ENCODE data around the gene TMA7B. TPM values are rescaled to one million over a fixed set of nuclear protein-coding genes. Genes with fewer than 3 reads are reported as not detected.
A peak's percentile ranks its signal among the peaks of the same experiment; 100 is the strongest.
"Not testable (repeated sequence)": the region's sequence is repeated elsewhere in the genome, so short reads cannot be mapped to it uniquely, and the experiment has no call there.

Gene TMA7B
- total RNA-seq, 8 experiments from 2014 or later: 0.14 to 0.31 (median 0.28) TPM; not detected in 5

DNA sequence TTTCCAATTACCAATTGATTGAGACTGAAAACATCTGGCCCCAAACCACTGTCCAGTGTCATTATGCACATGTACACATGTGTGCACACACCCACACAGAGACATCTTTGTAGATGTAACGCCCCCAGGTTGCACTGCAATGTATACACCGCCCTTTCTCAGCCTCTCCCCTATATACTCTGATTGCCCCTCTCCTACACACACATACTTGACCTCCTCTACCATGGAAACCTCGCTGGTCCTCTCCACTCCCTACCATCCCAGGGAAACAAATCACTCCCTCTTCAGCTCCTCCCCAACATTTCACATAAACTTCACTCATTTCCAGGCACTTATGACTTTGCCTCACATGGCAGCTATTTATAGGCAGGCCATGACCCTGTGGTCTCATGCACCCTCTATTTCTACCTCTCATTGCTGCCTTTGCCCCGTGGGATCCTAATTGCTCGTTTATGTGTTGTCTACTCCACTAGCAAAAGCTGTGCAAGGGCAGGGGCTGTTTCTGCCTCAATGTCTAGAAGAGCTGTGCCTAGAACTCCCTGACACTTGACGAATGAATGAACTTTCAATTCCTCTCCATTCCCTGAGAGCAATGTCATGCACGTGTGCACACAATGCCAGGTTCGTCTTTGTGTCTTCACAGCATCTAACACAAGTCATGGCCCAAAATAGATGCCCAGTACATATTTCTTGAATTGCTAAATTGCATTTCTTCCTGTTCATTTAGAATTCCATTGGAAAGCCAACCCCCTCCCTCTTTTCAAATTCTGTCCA, 10.0 kb upstream of the TMA7B start:
- peaks cover 15 to 17% of the 10 kb centered on the region in 2 donors for H3K4me1 ChIP-seq (replicated peaks in 1 of 2)
- ATAC-seq (replicated peaks in 6 of 8): peak in 5 of 8 experiments; percentile 68 to 88 (median 87)
- H3K4me3 ChIP-seq: no peak overlapping the region
- in situ Hi-C loops (cut with MboI; ENCODE audit: low pct_unique_long_range_greater_than_20kb in 2 of 9, low sequenced_read_pairs in 9 of 9, unreplicated experiment in 9 of 9): no loop called here
- no peak overlapping the region for H3K27ac ChIP-seq
- 31 to 80% (median 44%) methylated on average over 1 to 7 of the region's 8 CpGs; no CpG with 5 or more reads in 2 of the 10 experiments for WGBS, 10 experiments

DNA sequence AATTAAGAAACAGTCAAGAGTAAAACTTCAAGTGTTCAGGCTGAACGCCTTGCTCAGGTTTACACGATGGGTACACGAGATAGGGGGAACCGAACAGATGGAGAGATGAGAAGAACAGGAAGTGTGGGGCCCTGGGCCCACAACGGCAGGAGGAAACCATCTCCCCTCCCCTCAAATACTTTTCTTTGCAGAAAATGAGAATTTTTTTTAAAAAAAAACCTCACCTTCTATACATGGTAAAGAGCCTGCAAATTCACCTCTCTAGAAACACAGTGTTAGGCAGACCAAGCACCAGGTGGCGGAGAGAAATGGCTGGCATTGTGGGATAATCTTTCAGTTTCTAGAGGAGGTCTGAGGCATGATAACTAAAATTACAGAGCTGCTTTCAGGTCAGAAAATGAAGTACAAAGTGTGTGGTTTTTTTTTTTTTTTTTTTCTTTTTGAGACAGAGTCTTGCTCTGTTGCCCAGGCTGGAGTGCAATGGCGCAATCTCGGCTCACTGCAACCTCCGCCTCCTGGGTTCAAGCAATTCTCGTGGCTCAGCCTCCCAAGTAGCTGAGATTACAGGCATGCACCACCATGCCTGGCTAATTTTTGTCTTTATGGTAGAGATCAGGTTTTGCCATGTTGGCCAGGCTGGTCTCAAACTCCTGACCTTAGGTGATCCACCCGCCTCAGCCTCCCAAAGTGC, 8.4 kb upstream of the TMA7B start:
- 22 to 97% (median 82%) methylated on average over 3 to 11 of the region's 11 CpGs; no CpG with 5 or more reads in 1 of the 10 experiments for WGBS, 10 experiments
- H3K27ac ChIP-seq: not testable (repeated sequence)

GRCh38 chr22:39952347-39952746, 7.8 kb upstream of the TMA7B start:
- ATAC-seq (replicated peaks in 6 of 8): no peak
- Histone ChIP-seq H3K4me3 (no peak overlapping the region), H3K4me1 (replicated peaks in 1 of 2) (peaks cover 13 to 15% of the 10 kb centered on the region in 2 donors), H3K27ac (no peak overlapping the region)
- 33 to 96% (median 82%) methylated on average over 1 to 6 of the region's 6 CpGs; no CpG with 5 or more reads in 1 of the 10 experiments for WGBS, 10 experiments
- in situ Hi-C loops (cut with MboI; ENCODE audit: low pct_unique_long_range_greater_than_20kb in 2 of 9, low sequenced_read_pairs in 9 of 9, unreplicated experiment in 9 of 9): no loop called here

More for the DNA sequence above, 8.4 kb upstream of the TMA7B start:
- H3K4me3 ChIP-seq; in situ Hi-C loops (cut with MboI; ENCODE audit: low pct_unique_long_range_greater_than_20kb in 2 of 9, low sequenced_read_pairs in 9 of 9, unreplicated experiment in 9 of 9); ATAC-seq (replicated peaks in 6 of 8): not testable (repeated sequence)
- H3K4me1 ChIP-seq (replicated peaks in 1 of 2): peaks cover 13 to 15% of the 10 kb centered on the region in 2 donors

DNA sequence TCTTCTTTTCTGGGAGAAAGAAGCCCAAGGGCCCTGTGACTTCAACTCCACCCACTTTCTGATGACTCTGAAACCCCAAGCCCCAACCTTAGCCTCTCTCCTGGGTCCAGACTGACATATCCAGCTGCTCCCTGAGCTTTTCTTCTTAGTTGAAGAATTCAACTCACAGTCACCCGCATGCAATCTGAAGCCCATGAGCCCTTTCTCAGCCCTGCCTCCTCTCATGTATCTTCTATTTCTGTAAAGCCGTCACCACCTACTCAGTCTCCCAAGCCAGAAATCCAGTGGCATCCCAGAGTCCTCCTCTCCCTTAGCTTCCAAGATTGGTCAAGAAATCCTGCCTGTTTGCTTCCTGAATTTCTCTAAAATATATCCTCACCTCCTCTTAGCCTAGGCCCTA, 7.1 kb upstream of the TMA7B start:
- no peak for ATAC-seq (replicated peaks in 6 of 8)
- in situ Hi-C loops (cut with MboI; ENCODE audit: low pct_unique_long_range_greater_than_20kb in 2 of 9, low sequenced_read_pairs in 9 of 9, unreplicated experiment in 9 of 9): no loop called here
- H3K4me1 ChIP-seq (replicated peaks in 1 of 2): peaks cover 13 to 15% of the 10 kb centered on the region in 2 donors
- 40 to 100% (median 83%) methylated on average over 1 to 2 of the region's 2 CpGs; no CpG with 5 or more reads in 3 of the 10 experiments for WGBS, 10 experiments
- H3K4me3 ChIP-seq: no peak overlapping the region
- no peak overlapping the region for H3K27ac ChIP-seq

DNA sequence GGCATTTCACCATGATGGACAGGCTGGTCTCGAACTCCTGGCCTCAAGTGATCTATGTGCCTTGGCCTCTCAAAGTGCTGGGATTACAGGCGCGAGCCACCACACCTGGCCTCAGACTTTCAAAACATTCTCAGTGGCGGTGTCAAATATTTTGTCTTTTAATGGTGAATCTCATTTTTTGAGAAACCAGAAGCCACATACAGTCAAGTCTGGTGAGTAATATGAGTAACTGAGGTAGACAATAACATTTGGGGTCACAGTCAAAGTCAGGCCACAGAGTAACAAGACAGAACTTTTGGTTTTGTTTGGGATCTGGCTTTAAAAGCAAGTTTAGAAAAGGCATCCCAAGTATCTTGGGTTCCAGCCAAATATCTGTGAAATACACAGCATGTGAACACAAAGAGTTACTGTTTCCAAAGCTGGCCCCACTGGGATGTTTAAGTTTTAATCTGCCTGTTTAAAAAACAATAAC, 5.6 kb upstream of the TMA7B start:
- 70 to 100% (median 81%) methylated on average over 1 to 4 of the region's 4 CpGs; no CpG with 5 or more reads in 2 of the 10 experiments for WGBS, 10 experiments
- Histone ChIP-seq H3K4me1 (replicated peaks in 1 of 2) (peaks cover 16 to 21% of the 10 kb centered on the region in 2 donors), H3K4me3 (no peak overlapping the region), H3K27ac (no peak overlapping the region)
- in situ Hi-C loops (cut with MboI; ENCODE audit: low pct_unique_long_range_greater_than_20kb in 2 of 9, low sequenced_read_pairs in 9 of 9, unreplicated experiment in 9 of 9): no loop called here
- ATAC-seq (replicated peaks in 6 of 8): no peak

GRCh38 chr22:39955675-39956074, 4.5 kb upstream of the TMA7B start:
- Histone ChIP-seq H3K4me3 (no peak overlapping the region), H3K27ac (no peak overlapping the region), H3K4me1 (replicated peaks in 1 of 2) (peaks cover 9 to 18% of the 10 kb centered on the region in 2 donors)
- in situ Hi-C loops (cut with MboI; ENCODE audit: low pct_unique_long_range_greater_than_20kb in 2 of 9, low sequenced_read_pairs in 9 of 9, unreplicated experiment in 9 of 9): no loop called here
- ATAC-seq (replicated peaks in 6 of 8): no peak
- WGBS, 10 experiments: 60 to 100% (median 85%) methylated on average over 1 to 2 of the region's 2 CpGs; no CpG with 5 or more reads in 4 of the 10 experiments

- Histone ChIP-seq H3K27ac (no peak overlapping the region), H3K4me1 (replicated peaks in 1 of 2) (peaks cover 7 to 17% of the 10 kb centered on the region in 2 donors), H3K4me3 (no peak overlapping the region)
- in situ Hi-C loops (cut with MboI; ENCODE audit: low pct_unique_long_range_greater_than_20kb in 2 of 9, low sequenced_read_pairs in 9 of 9, unreplicated experiment in 9 of 9): no loop called here
- WGBS, 10 experiments: 32 to 87% (median 58%) methylated on average over 2 to 6 of the region's 10 CpGs; no CpG with 5 or more reads in 3 of the 10 experiments
- no peak for ATAC-seq (replicated peaks in 6 of 8)
These were observed 3.1 kb upstream of the TMA7B start for GRCh38 chr22:39956932-39957664.

GRCh38 chr22:39958009-39958711, 2.0 kb upstream of the TMA7B start:
- Histone ChIP-seq H3K27ac (no peak overlapping the region), H3K4me3 (no peak overlapping the region), H3K4me1 (replicated peaks in 1 of 2) (peaks cover 7 to 17% of the 10 kb centered on the region in 2 donors)
- no peak for ATAC-seq (replicated peaks in 6 of 8)
- WGBS, 10 experiments: 36 to 100% (median 80%) methylated on average over 1 to 7 of the region's 8 CpGs; no CpG with 5 or more reads in 1 of the 10 experiments
- in situ Hi-C loops (cut with MboI; ENCODE audit: low pct_unique_long_range_greater_than_20kb in 2 of 9, low sequenced_read_pairs in 9 of 9, unreplicated experiment in 9 of 9): no loop called here

GRCh38 chr22:39958949-39959639, 1.1 kb upstream of the TMA7B start:
- Histone ChIP-seq H3K27ac (peak overlapping the region in 1 of 2 donors; percentile 39), H3K4me1 (replicated peaks in 1 of 2) (peaks cover 7 to 17% of the 10 kb centered on the region in 2 donors), H3K4me3 (no peak overlapping the region)
- WGBS, 10 experiments: 33 to 98% (median 78%) methylated on average over 1 to 8 of the region's 11 CpGs; no CpG with 5 or more reads in 1 of the 10 experiments
- in situ Hi-C loops (cut with MboI; ENCODE audit: low pct_unique_long_range_greater_than_20kb in 2 of 9, low sequenced_read_pairs in 9 of 9, unreplicated experiment in 9 of 9): no loop called here
- peak in 6 of 8 experiments; percentile 18 to 62 (median 25) for ATAC-seq (replicated peaks in 6 of 8)

- Histone ChIP-seq H3K4me1 (replicated peaks in 1 of 2) (peaks cover 7 to 17% of the 10 kb centered on the region in 2 donors), H3K27ac (no peak overlapping the region), H3K4me3 (no peak overlapping the region)
- in situ Hi-C loops (cut with MboI; ENCODE audit: low pct_unique_long_range_greater_than_20kb in 2 of 9, low sequenced_read_pairs in 9 of 9, unreplicated experiment in 9 of 9): no loop called here
- WGBS, 10 experiments: 13 to 100% (median 75%) methylated on average over 1 to 11 of the region's 13 CpGs; no CpG with 5 or more reads in 2 of the 10 experiments
- ATAC-seq (replicated peaks in 6 of 8): peak in 2 of 8 experiments; percentile 44 to 74
These were observed 872 bp downstream of the TMA7B start for GRCh38 chr22:39960791-39961746.

- no peak for ATAC-seq (replicated peaks in 6 of 8)
- Histone ChIP-seq H3K27ac (no peak overlapping the region), H3K4me1 (replicated peaks in 1 of 2) (peaks cover 7 to 17% of the 10 kb centered on the region in 2 donors), H3K4me3 (no peak overlapping the region)
- in situ Hi-C loops (cut with MboI; ENCODE audit: low pct_unique_long_range_greater_than_20kb in 2 of 9, low sequenced_read_pairs in 9 of 9, unreplicated experiment in 9 of 9): no loop called here
- WGBS, 10 experiments: 20 to 96% (median 74%) methylated on average over 1 to 9 of the region's 9 CpGs; no CpG with 5 or more reads in 2 of the 10 experiments
These were observed 1.9 kb downstream of the TMA7B start for GRCh38 chr22:39962071-39962470.

Data from motor neuron (in vitro differentiated cells).